GM12801 (cell line): Measurements from ENCODE around the gene MPDU1.

ENCODE experiments used
- CTCF ChIP-seq: IDR thresholded peaks from one replicate; pipeline ENCODE4 v1.5.1; 2011; ENCODE audit warnings: control low read depth; ENCODE audit not compliant: insufficient read length; ENCODE audit errors: extremely low read depth

MPDU1 gene

DNA sequence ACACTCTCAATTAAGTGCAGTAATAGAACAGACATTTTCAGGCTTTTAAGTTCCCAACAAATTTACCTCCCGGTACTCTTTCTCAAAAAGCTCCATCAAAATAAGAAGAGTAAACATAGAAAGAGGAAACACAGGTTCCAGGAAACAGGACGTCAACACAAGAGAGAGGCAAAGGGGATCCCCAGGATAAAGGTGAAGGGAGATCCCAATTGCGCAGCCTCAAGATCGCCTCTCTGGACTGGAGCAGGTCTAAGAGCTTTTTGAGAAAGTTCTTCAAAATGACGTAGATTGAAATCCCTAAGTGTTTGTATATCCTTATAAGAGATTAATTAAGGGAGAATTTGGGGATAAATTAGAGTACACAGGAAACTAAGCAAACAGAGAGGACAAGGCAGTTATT, 35.0 kb downstream of the MPDU1 start:
- no peak for TF ChIP-seq CTCF

GRCh38 chr17:7620835-7621234, 37.2 kb downstream of the MPDU1 start:
- no peak for TF ChIP-seq CTCF

GRCh38 chr17:7623661-7624060, 40.0 kb downstream of the MPDU1 start:
- TF ChIP-seq CTCF, result no peak

DNA sequence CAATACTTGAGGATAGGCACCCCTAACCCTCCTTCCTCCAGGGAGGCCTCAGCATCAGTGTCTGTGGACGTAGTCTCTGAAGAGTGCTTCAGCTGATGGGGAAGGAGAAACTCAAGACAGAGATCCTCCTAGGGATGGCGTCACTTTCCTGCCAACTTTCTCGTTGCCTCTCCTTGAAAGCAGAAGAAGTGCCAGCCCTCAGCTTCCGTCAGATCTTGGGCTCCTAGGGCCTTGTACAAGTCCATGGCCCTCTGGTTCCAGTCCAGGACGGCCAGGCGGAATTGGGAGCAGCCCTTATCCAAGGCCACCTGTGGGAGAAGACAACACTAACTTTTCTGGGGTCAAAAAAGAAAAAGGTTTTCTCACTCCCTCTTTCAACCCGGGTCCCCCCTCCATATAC, 42.7 kb downstream of the MPDU1 start:
- TF ChIP-seq CTCF, result no peak

DNA sequence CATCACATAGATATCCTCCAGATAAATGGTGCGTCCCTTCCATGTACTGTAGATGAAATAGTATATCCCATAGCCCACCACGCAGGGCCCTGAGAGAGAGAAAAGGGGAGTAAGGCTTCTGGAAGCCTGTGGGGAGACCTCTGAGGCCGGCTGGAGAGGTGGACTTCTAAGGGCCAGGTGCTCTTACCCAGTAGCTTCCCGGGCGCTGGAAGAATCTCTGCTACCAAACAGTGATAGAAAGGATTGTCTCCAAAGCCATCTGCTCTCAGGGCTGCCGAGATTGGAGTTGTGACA, 43.3 kb downstream of the MPDU1 start:
- no peak for TF ChIP-seq CTCF

DNA sequence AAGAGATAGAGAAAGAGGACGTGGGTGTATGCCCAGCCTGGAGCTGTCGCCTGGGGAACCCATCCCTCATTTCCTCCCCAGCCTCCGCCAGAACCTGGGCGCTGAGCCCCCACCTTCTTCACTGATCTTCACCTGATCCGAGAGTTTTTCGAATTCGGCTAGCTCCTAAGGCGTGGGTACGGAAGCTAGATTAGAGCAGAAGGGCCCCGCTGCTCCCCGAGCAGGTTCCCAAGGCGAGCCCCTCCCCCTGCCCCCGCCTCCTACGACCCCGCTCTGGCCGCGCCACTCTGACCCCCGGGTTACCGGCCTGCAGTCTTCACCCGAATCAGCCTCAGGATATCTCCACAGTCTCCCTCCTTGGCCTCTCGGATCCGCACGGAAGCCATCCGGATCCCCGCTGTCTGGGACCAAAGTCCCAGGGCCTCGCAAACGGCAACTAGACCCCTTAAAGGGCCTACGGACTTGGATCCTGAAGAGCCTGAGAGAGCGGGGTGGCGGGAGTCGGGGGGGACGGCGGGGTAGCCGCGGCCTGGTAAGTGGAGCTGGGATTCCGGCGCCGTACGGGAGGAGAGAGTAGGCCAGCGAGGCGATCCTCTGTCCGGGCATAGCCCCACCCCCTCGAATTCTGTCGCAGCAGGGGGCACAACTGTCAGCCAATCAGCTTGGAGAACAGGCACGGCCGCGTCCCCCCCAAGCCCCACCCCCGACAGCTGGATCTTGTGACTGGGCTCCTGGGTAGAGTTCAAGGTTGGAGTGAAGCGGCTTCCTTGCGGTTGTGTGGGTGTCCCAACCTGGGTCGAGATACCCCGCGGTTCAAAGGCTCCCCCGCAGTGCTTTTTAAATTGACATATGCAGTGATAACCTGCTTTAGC, 43.8 kb downstream of the MPDU1 start, which contains the start of gene SAT2:
Gene SAT2 (minus strand): TSS at position 572 of the 872 bp plus-strand sequence. CDS start 186 bp downstream, at position 386.
- TF ChIP-seq CTCF, result no peak

- TF ChIP-seq CTCF, result no peak
Observed at GRCh38 chr17:7629939-7630571, 46.4 kb downstream of the MPDU1 start, which contains the start of gene SHBG. Gene SHBG, plus strand, starts transcription at chr17:7630135. Its CDS starts 38 bp downstream, at chr17:7630173.
